NCI-H446 treated with DMSO at 0.1 percent for 48 hours (cell line): ENCODE results near the gene ZXDA.

Experiments
- DNase-seq: peaks from one replicate; lab custom pipeline; 2025; lab: John Stamatoyannopoulos, UW

ZXDA gene

DNA sequence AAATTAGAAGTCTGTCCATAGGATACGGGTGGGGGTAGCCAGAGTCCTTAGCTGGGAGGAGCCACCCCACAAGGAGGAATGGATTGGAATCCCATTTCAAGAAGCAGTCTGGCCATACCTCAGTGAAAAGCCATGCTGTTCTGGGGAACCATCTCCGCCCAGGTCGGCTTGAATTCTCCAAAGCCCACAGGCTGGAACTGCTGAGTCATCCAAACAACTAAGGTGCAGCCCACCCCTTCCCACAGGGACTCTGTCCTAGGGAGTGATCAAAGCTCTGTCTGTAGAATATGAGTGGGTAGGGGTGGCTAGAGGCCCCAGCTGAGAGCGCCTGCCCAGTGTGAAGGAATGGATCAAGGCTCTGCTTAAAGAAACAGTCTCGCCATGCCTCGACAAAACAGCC is 38.8 kb downstream of the ZXDA start:
- DNase-seq, result no peak
